OCI-LY3 (cell line): ENCODE results near the gene MAGI1.

ENCODE experiments used
- H2AFZ ChIP-seq: fragments of 200-600, 300-600 bp; shearing (Covaris generic); 2 replicates; pipeline ENCODE4 v1.6.0; 2014; ENCODE audit warnings: antibody characterized with exemption, low read depth, low read length
- H3K27ac ChIP-seq: fragments of 200-600, 300-600 bp; sonication (generic); 2 replicates; pipeline ENCODE4 v1.5.1; 2014; ENCODE audit warnings: mild to moderate bottlenecking, low read length, moderate library complexity, mixed read lengths
- H3K27me3 ChIP-seq: fragments of 200-600, 300-600 bp; sonication (generic); 2 replicates; pipeline ENCODE4 v1.6.1; 2014; ENCODE audit warnings: low read depth, low read length, mixed read lengths
- H3K36me3 ChIP-seq: fragments of 200-600, 300-600 bp; sonication (generic); replicated peaks from 2 replicates; pipeline ENCODE3; 2014; ENCODE audit warnings: low read depth, low read length, mixed read lengths
- H3K4me1 ChIP-seq: fragments of 300-600, 200-600 bp; sonication (generic); 2 replicates; pipeline ENCODE4 v1.6.1; 2014; ENCODE audit warnings: low read length, mixed read lengths
- H3K4me2 ChIP-seq: fragments of 200-600, 300-600 bp; sonication (generic); 2 replicates; pipeline ENCODE4 v1.6.1; 2014; ENCODE audit warnings: low read length, mixed read lengths
- H3K4me3 ChIP-seq: fragments of 300-600, 200-600 bp; sonication (generic); 2 replicates; pipeline ENCODE4 v1.5.1; 2014; ENCODE audit warnings: antibody characterized with exemption, mild to moderate bottlenecking, low read length, moderate library complexity
- H3K79me2 ChIP-seq: fragments of 300-600, 200-600 bp; shearing (Covaris generic); 2 replicates; pipeline ENCODE4 v1.6.1; 2014; ENCODE audit warnings: mild to moderate bottlenecking, low read length, mixed read lengths
- H3K9ac ChIP-seq: fragments of 300-600, 200-600 bp; shearing (Covaris generic); 2 replicates; pipeline ENCODE4 v1.6.0; 2014; ENCODE audit warnings: mild to moderate bottlenecking, low read length, moderate library complexity
- H3K9me3 ChIP-seq: fragments of 200-600, 300-600 bp; shearing (Covaris generic); 2 replicates; pipeline ENCODE4 v1.6.1; 2014; ENCODE audit warnings: low read length, mixed read lengths; ENCODE audit not compliant: insufficient read depth
- H4K20me1 ChIP-seq: fragments of 200-600, 300-600 bp; sonication (generic); 2 replicates; pipeline ENCODE4 v1.6.1; 2016; ENCODE audit warnings: low read length, mixed read lengths; ENCODE audit not compliant: insufficient read depth
- EZH2phosphoT487 ChIP-seq: fragments of 200-600 bp; shearing (Covaris generic); IDR thresholded peaks from 2 replicates; pipeline ENCODE4 v1.6.1; 2018; ENCODE audit warnings: antibody characterized with exemption, mixed run types, low read depth
- TF ChIP-seq, protein P1 (sequence below): fragments of 200-600, 300-600 bp; sonication (generic); IDR thresholded peaks from 2 replicates; pipeline ENCODE4 v1.5.1; 2014; ENCODE audit warnings: antibody characterized with exemption, low read length, low read depth

Gene MAGI1

DNA sequence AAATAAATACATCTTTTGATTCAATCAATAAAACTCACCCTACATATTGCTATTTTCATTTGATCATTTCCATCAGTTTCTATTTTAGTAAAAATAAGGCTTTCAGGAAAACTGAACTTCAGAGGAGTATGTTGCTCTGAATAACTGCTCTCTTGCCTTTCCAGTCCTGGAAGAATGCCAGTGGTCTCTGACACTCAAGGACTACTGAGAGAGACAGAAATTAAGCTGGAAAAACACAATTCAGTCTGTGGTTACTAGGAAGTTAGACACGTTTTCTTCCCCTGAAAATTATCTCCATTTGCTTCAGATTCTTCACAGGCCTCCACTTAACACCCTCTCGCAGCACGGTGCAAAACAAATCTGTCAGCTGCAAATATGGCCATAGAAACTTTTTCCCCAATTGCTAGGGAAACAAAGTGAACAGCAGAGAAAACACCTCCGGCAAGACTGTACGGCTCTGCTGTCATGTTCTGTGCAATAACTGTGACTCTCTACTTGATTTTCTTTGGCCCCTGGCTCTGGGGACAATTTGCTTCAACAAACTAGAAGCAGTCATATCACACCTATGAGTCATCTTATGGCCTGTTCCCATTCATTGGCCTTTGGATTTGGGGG, 353.0 kb downstream of the MAGI1 start:
- no peaks in the 10 kb centered on the region for H3K4me1 ChIP-seq
- H3K27me3 ChIP-seq = peaks cover 13% of the 10 kb centered on the region; the same call in 1 of the 2 replicates
- H3K27ac ChIP-seq = no peak overlapping the region
- TF ChIP-seq EZH2phosphoT487 = no peak
- TF ChIP-seq, protein P1, sequence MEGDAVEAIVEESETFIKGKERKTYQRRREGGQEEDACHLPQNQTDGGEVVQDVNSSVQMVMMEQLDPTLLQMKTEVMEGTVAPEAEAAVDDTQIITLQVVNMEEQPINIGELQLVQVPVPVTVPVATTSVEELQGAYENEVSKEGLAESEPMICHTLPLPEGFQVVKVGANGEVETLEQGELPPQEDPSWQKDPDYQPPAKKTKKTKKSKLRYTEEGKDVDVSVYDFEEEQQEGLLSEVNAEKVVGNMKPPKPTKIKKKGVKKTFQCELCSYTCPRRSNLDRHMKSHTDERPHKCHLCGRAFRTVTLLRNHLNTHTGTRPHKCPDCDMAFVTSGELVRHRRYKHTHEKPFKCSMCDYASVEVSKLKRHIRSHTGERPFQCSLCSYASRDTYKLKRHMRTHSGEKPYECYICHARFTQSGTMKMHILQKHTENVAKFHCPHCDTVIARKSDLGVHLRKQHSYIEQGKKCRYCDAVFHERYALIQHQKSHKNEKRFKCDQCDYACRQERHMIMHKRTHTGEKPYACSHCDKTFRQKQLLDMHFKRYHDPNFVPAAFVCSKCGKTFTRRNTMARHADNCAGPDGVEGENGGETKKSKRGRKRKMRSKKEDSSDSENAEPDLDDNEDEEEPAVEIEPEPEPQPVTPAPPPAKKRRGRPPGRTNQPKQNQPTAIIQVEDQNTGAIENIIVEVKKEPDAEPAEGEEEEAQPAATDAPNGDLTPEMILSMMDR = no peak
- H3K4me3 ChIP-seq = no peak overlapping the region
- H4K20me1 ChIP-seq = no peaks in the 10 kb centered on the region
- H3K9ac ChIP-seq = no peak overlapping the region
- no peak overlapping the region for H3K4me2 ChIP-seq
- no peaks in the 10 kb centered on the region for H3K9me3 ChIP-seq
- H3K36me3 ChIP-seq = no peaks in the 10 kb centered on the region
- H3K79me2 ChIP-seq = no peaks in the 10 kb centered on the region
- H2AFZ ChIP-seq = no peak overlapping the region

DNA sequence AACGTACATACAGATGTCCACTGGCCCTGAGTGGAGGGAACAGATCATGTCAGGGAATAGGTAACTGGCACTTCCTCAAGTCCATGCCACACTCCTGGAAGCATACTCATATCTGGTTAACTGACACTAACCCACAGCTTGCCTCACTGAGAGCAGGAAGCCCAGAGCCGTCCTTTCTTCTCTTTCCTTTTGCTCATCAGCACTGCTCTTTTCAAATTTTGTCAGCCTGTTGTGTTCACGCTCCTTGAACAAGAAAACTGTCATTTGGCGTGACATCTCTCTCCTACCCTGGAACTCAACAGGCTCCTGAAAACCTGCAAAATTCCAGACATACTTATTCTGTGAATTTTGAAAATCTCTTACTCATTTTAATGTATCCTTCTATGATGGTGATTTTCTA, 360.2 kb downstream of the MAGI1 start:
- no peaks in the 10 kb centered on the region for H3K36me3 ChIP-seq
- H3K4me1 ChIP-seq = no peaks in the 10 kb centered on the region
- H2AFZ ChIP-seq = no peak overlapping the region

DNA sequence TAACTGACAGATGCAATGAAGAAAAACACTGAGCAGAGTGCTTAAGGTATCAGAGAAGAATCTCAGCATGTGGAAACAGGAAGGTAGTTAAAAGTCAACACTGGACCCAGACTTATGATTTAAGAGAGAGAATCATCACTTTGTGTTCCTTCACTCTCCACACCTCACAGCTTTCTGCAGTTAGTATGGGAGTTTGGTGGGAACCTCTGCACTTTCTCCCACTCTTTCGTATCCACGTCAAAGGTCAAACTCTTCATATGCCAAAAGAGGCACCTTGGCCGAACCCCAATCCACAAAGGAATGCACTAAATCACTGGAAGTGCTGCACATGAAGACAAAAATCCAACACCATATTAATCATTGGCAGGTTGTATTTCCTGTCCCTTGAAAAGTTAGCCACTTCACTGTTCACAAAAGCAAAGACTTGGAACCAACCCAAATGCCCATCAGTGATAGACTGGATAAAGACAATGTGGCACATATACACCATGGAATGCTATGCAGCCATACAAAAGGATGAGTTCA, 361.2 kb downstream of the MAGI1 start:
- Histone ChIP-seq H3K4me3 (no peak overlapping the region), H3K79me2 (no peaks in the 10 kb centered on the region), H3K27ac (no peak overlapping the region), H3K4me1 (no peaks in the 10 kb centered on the region), H4K20me1 (no peaks in the 10 kb centered on the region), H3K36me3 (no peaks in the 10 kb centered on the region), H3K27me3 (peaks cover 27% of the 10 kb centered on the region), H2AFZ (no peak overlapping the region), H3K4me2 (no peak overlapping the region), H3K9ac (no peak overlapping the region), H3K9me3 (no peaks in the 10 kb centered on the region)
- no peak for TF ChIP-seq EZH2phosphoT487
- TF ChIP-seq, protein P1 = no peak

More for the DNA sequence above, 360.2 kb downstream of the MAGI1 start:
- peaks cover 27% of the 10 kb centered on the region for H3K27me3 ChIP-seq
- H4K20me1 ChIP-seq = no peaks in the 10 kb centered on the region
- no peak overlapping the region for H3K9ac ChIP-seq
- H3K9me3 ChIP-seq = no peaks in the 10 kb centered on the region
- H3K4me2 ChIP-seq = no peak overlapping the region
- no peak overlapping the region for H3K4me3 ChIP-seq
- no peak overlapping the region for H3K27ac ChIP-seq
- TF ChIP-seq EZH2phosphoT487 = no peak
- TF ChIP-seq, protein P1 = no peak
- H3K79me2 ChIP-seq = no peaks in the 10 kb centered on the region

DNA sequence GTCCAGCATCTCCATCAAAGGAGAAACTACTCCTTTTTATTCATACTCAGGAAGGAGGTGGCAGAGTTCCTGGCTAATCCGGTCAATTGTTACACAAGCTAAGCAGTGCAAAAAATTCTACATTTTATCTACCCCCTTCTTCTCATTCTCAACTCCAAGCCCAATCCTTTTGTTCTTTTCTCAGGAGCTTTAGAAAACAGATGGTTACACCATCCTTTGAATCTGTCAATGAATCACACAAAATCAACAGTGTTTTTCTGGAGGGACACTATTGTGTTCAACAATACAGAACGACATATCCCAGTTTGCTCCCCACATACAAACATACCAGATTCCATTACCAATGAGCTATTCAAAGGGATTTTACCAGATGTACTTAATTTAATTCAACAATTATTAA, 362.1 kb downstream of the MAGI1 start:
- TF ChIP-seq, protein P1 = no peak
- no peak for TF ChIP-seq EZH2phosphoT487
- Histone ChIP-seq H3K4me2 (no peak overlapping the region), H3K9ac (no peak overlapping the region), H3K9me3 (no peaks in the 10 kb centered on the region), H3K36me3 (no peaks in the 10 kb centered on the region), H4K20me1 (no peaks in the 10 kb centered on the region), H3K27me3 (peaks cover 30% of the 10 kb centered on the region), H3K4me1 (no peaks in the 10 kb centered on the region), H3K4me3 (no peak overlapping the region), H2AFZ (no peak overlapping the region), H3K79me2 (no peaks in the 10 kb centered on the region), H3K27ac (no peak overlapping the region)
